IMR-90 (cell line): ENCODE measurements around the gene CDC42EP4.
"Not testable (repeated sequence)": the region's sequence is repeated elsewhere in the genome, so short reads cannot be mapped to it uniquely, and the experiment has no call there.

Source experiments
- CEBPB ChIP-seq: IDR thresholded peaks from 2 replicates; pipeline ENCODE4 v1.6.1; 2012; ENCODE audit warnings: low read depth, low read length, improper control_type of control experiment
- CHD1 ChIP-seq: IDR thresholded peaks from 2 replicates; pipeline ENCODE4 v1.6.1; 2012; ENCODE audit warnings: low read depth, low read length, improper control_type of control experiment
- CTCF ChIP-seq: conservative IDR thresholded peaks from 2 replicates; pipeline ENCODE4 v1.5.1; 2012; ENCODE audit warnings: mild to moderate bottlenecking, low read depth, low read length, improper control_type of control experiment
- ELK1 ChIP-seq: fragments of 150-350 bp; IDR thresholded peaks from 2 replicates; pipeline ENCODE4 v1.6.1; 2016; ENCODE audit warnings: low read depth, mild to moderate bottlenecking, low read length, moderate library complexity, borderline replicate concordance
- MAFK ChIP-seq: IDR thresholded peaks from 2 replicates; pipeline ENCODE4 v1.6.1; 2012; ENCODE audit warnings: low read depth, low read length, improper control_type of control experiment
- MAZ ChIP-seq: IDR thresholded peaks from 2 replicates; pipeline ENCODE4 v1.6.1; 2012; ENCODE audit warnings: low read depth, mild to moderate bottlenecking, low read length, improper control_type of control experiment, moderate library complexity, borderline replicate concordance
- MXI1 ChIP-seq: IDR thresholded peaks from 2 replicates; pipeline ENCODE4 v1.6.1; 2012; ENCODE audit warnings: low read depth, mild to moderate bottlenecking, low read length, moderate library complexity, borderline replicate concordance
- POLR2A ChIP-seq: IDR thresholded peaks from 2 replicates; pipeline ENCODE4 v1.6.1; 2012; ENCODE audit warnings: mild to moderate bottlenecking, low read depth, low read length
- RAD21 ChIP-seq: IDR thresholded peaks from 2 replicates; pipeline ENCODE4 v1.6.1; 2012; ENCODE audit warnings: low read length, improper control_type of control experiment
- RCOR1 ChIP-seq: IDR thresholded peaks from 2 replicates; pipeline ENCODE4 v1.6.1; 2012; ENCODE audit warnings: mild to moderate bottlenecking, low read length, improper control_type of control experiment; ENCODE audit not compliant: insufficient replicate concordance
- RFX5 ChIP-seq: IDR thresholded peaks from 2 replicates; pipeline ENCODE4 v1.8.0; 2012; ENCODE audit warnings: low read depth, mild to moderate bottlenecking, low read length, moderate library complexity
- SMC3 ChIP-seq: fragments of 150-350 bp; IDR thresholded peaks from 2 replicates; pipeline ENCODE4 v1.6.1; 2016; ENCODE audit warnings: low read depth, mild to moderate bottlenecking, antibody characterized with exemption, low read length, moderate library complexity
- USF2 ChIP-seq: fragments of 150-350 bp; IDR thresholded peaks from 2 replicates; pipeline ENCODE4 v1.6.1; 2017; ENCODE audit warnings: mild to moderate bottlenecking, antibody characterized with exemption, low read length, low read depth

- not testable (repeated sequence) for TF ChIP-seq POLR2A, MAFK, CTCF, RFX5, USF2, SMC3, RCOR1, CEBPB, MXI1, CHD1, RAD21, ELK1, MAZ
Measured at GRCh38 chr17:73312887-73313286, 1.1 kb upstream of the CDC42EP4 start.
